CD14-positive monocyte (primary cell): ENCODE results near the gene BARHL1. TPM values are rescaled to one million over a fixed set of nuclear protein-coding genes. Genes with fewer than 3 reads are reported as not detected.
A peak's percentile ranks its signal among the peaks of the same experiment; 100 is the strongest.

Experiments
- DNase-seq, 3 donors: peaks; one replicate each; pipeline ENCODE4 v3.0.0-alpha.2; 2011 to 2022
- H2AFZ ChIP-seq: 2 replicates; pipeline ENCODE4 v1.6.0; 2012; ENCODE audit warnings: mild to moderate bottlenecking, low read depth, low read length, inconsistent platforms; ENCODE audit not compliant: insufficient read depth, poor library complexity, severe bottlenecking
- H3K27ac ChIP-seq, 2 donors: 1 replicate in 1 of 2; 2 replicates in 1 of 2; pipeline ENCODE4 v1.5.1; 2012 to 2013; ENCODE audit warnings: low read length in 2 of 2, control low read depth in 1 of 2, inconsistent platforms in 1 of 2, low read depth in 1 of 2, mild to moderate bottlenecking in 1 of 2
- H3K27me3 ChIP-seq, 2 donors: one replicate each; pipeline versions ENCODE4 v1.6.0 to v1.6.1; 2011 to 2013; ENCODE audit warnings: low read length in 2 of 2; ENCODE audit not compliant: control insufficient read depth in 2 of 2, insufficient read depth in 2 of 2
- H3K36me3 ChIP-seq, 2 donors: replicated peaks in 1 of 2; 1 replicate in 1 of 2; 2 replicates in 1 of 2; pipeline versions ENCODE4 v1.5.1 to v1.6.1; 2012 to 2013; ENCODE audit warnings: low read length in 2 of 2, control low read depth in 1 of 2, inconsistent platforms in 1 of 2, mild to moderate bottlenecking in 1 of 2; ENCODE audit not compliant: insufficient read depth in 2 of 2, control insufficient read depth in 1 of 2
- H3K4me1 ChIP-seq, 2 donors: 1 replicate in 1 of 2; 2 replicates in 1 of 2; pipeline versions ENCODE4 v1.5.1 to v1.6.1; 2012 to 2013; ENCODE audit warnings: low read length in 2 of 2, control low read depth in 1 of 2, inconsistent platforms in 1 of 2, mild to moderate bottlenecking in 1 of 2, moderate library complexity in 1 of 2; ENCODE audit not compliant: insufficient read depth in 2 of 2, control insufficient read depth in 1 of 2
- H3K4me2 ChIP-seq: replicated peaks from 2 replicates; pipeline ENCODE3; 2012; ENCODE audit warnings: low read length, moderate library complexity, mild to moderate bottlenecking; ENCODE audit not compliant: poor library complexity, severe bottlenecking; ENCODE audit errors: extremely low read depth
- H3K4me3 ChIP-seq, 3 experiments: fragments of 200-600 bp in 1 of 3; sonication (generic) in 1 of 3; replicated peaks in 1 of 3; 1 replicate in 2 of 3; 2 replicates in 1 of 3; pipeline ENCODE4 v1.5.1; 2011 to 2013; ENCODE audit warnings: low read length in 3 of 3, mild to moderate bottlenecking in 3 of 3, control low read depth in 2 of 3, low read depth in 2 of 3, inconsistent platforms in 1 of 3, moderate library complexity in 1 of 3
- H3K79me2 ChIP-seq: 2 replicates; pipeline ENCODE4 v1.6.0; 2012; ENCODE audit warnings: mild to moderate bottlenecking, control low read depth, inconsistent platforms, low read length, moderate library complexity; ENCODE audit not compliant: insufficient read depth
- H3K9ac ChIP-seq: 2 replicates; pipeline ENCODE4 v1.6.0; 2017; ENCODE audit warnings: low read length, mild to moderate bottlenecking; ENCODE audit not compliant: insufficient read depth, poor library complexity, severe bottlenecking
- H3K9me3 ChIP-seq, 2 donors: replicated peaks in 1 of 2; 1 replicate in 1 of 2; 2 replicates in 1 of 2; pipeline versions ENCODE4 v1.5.1 to v1.6.1; 2012 to 2013; ENCODE audit warnings: low read length in 2 of 2, control low read depth in 1 of 2; ENCODE audit not compliant: control insufficient read depth in 1 of 2, insufficient read depth in 1 of 2
- H4K20me1 ChIP-seq: 2 replicates; pipeline ENCODE4 v1.6.0; 2012; ENCODE audit warnings: mild to moderate bottlenecking, low read length, control low read depth, moderate library complexity; ENCODE audit not compliant: insufficient read depth
- H3K27ac Mint-ChIP-seq, 7 donors: one replicate each; pipeline ENCODE4 v1.8.0; 2020; ENCODE audit warnings: mild to moderate bottlenecking in 7 of 7, mixed read lengths in 7 of 7, moderate library complexity in 6 of 7, inconsistent platforms in 2 of 7
- H3K27me3 Mint-ChIP-seq, 3 donors: one replicate each; pipeline ENCODE4 v1.8.0; 2021 to 2022; ENCODE audit warnings: low read depth in 3 of 3, mild to moderate bottlenecking in 3 of 3, mixed read lengths in 3 of 3, moderate library complexity in 3 of 3, inconsistent platforms in 1 of 3
- H3K36me3 Mint-ChIP-seq, 2 donors: one replicate each; pipeline ENCODE4 v1.8.0; 2020; ENCODE audit warnings: mixed read lengths in 2 of 2, inconsistent platforms in 1 of 2, mild to moderate bottlenecking in 1 of 2
- H3K4me1 Mint-ChIP-seq: one replicate; pipeline ENCODE4 v1.8.0; 2020; ENCODE audit warnings: mild to moderate bottlenecking, mixed read lengths
- H3K4me3 Mint-ChIP-seq, 2 donors: one replicate each; pipeline ENCODE4 v1.8.0; 2020; ENCODE audit warnings: mild to moderate bottlenecking in 2 of 2, mixed read lengths in 2 of 2, moderate library complexity in 1 of 2
- H3K9me3 Mint-ChIP-seq, 7 donors: one replicate each; pipeline ENCODE4 v1.8.0; 2020 to 2022; ENCODE audit warnings: mixed read lengths in 7 of 7, mild to moderate bottlenecking in 6 of 7, moderate library complexity in 6 of 7, inconsistent platforms in 2 of 7
- WGBS: methylation state at CpG from one replicate; pipeline ENCODE4 v1.1.5; 2013; ENCODE audit warnings: missing lambda C conversion rate; ENCODE audit not compliant: insufficient coverage; 5-methylcytosine and 5-hydroxymethylcytosine counted together
- intact Hi-C, 2 donors: fragments of 100-400 bp; cut with micrococcal nuclease; formaldehyde crosslinking; loops; one replicate each; pipeline versions ENCODE4 v1.15.0 to v1.15.1; 2023
- polyA plus RNA-seq, 3 donors: library from polyadenylated mRNA; depleted of rRNA in 1 of 3; unstranded in 2 of 3; stranded (reverse) in 1 of 3; fragments of 300-500 nt in 2 of 3; fragments of >200 nt in 1 of 3; fragmentation: Illumina TruSeq in 2 of 3; gene quantifications; 1 replicate in 2 of 3; 2 replicates in 1 of 3; pipeline ENCODE4 v1.2.3, GENCODE V29; 2012 to 2021
- TF ChIP-seq, protein P1 (sequence below): fragments of 200-600 bp; IDR thresholded peaks from one replicate; pipeline ENCODE4 v1.8.0; 2022; ENCODE audit warnings: antibody characterized with exemption, mild to moderate bottlenecking

Gene BARHL1
- polyA plus RNA-seq, 3 donors, result not detected

GRCh38 chr9:132597073-132597775, 14.8 kb downstream of the BARHL1 start:
- H3K4me2 ChIP-seq, result no peak overlapping the region

DNA sequence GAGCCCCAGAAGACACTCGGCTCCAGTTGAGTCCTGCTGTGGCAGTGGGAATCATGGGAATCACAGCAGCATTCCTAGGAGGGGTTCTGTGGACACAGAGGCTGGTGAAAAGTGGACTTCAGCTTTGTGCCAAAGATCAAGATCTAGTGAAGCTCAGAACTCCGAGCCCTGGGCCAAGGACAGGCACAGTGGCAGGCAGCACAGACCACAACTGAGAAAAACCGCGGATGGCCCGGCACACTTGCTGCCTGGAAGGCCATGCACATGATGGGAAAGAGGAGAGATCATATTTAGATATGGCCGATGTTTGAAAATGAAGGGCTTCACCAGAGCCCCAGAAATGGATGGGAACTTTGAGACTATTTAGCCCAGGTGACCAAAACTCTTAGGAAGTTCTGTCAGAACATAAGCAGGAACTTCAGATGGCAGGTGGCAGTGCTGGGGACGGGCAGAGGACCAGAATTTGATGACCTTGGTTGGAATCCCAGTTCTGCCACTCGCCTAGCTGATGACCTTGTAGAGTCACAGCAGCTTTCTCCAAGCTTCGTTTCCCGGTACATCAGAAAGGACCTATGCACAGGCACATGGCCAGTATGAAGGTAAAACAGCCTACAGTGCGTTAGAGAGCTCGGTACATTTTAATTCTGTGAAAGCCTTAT, 18.0 kb downstream of the BARHL1 start:
- Mint-ChIP-seq H3K9me3 (no peaks in the 10 kb centered on the region), H3K27me3 (peaks cover 0 to 1% (median 0%) of the 10 kb centered on the region in 3 donors), H3K4me3 (no peak overlapping the region), H3K36me3 (peaks cover 17 to 48% of the 10 kb centered on the region in 2 donors), H3K27ac (no peak overlapping the region), H3K4me1 (peaks cover 22% of the 10 kb centered on the region)
- Histone ChIP-seq H3K79me2 (no peaks in the 10 kb centered on the region), H3K27ac (no peak overlapping the region), H2AFZ (no peak overlapping the region), H3K36me3 (peaks cover 0 to 15% of the 10 kb centered on the region in 2 donors), H3K27me3 (no peaks in the 10 kb centered on the region), H3K4me2 (no peak overlapping the region), H3K4me1 (peaks cover 14 to 16% of the 10 kb centered on the region in 2 donors), H3K4me3 (no peak overlapping the region), H4K20me1 (no peaks in the 10 kb centered on the region), H3K9me3 (no peaks in the 10 kb centered on the region), H3K9ac (no peak overlapping the region)
- WGBS, result 96% methylated on average over 12 of the region's 12 CpGs
- DNase-seq, result no peak
- TF ChIP-seq, protein P1, sequence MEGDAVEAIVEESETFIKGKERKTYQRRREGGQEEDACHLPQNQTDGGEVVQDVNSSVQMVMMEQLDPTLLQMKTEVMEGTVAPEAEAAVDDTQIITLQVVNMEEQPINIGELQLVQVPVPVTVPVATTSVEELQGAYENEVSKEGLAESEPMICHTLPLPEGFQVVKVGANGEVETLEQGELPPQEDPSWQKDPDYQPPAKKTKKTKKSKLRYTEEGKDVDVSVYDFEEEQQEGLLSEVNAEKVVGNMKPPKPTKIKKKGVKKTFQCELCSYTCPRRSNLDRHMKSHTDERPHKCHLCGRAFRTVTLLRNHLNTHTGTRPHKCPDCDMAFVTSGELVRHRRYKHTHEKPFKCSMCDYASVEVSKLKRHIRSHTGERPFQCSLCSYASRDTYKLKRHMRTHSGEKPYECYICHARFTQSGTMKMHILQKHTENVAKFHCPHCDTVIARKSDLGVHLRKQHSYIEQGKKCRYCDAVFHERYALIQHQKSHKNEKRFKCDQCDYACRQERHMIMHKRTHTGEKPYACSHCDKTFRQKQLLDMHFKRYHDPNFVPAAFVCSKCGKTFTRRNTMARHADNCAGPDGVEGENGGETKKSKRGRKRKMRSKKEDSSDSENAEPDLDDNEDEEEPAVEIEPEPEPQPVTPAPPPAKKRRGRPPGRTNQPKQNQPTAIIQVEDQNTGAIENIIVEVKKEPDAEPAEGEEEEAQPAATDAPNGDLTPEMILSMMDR, result no peak
- intact Hi-C loops, result no loop called here

More at GRCh38 chr9:132597073-132597775, 14.8 kb downstream of the BARHL1 start:
- Mint-ChIP-seq H3K9me3 (no peaks in the 10 kb centered on the region), H3K36me3 (peaks cover 31 to 55% of the 10 kb centered on the region in 2 donors), H3K27ac (peak overlapping the region in 1 of 7 donors; percentile 22), H3K4me1 (peaks cover 22% of the 10 kb centered on the region), H3K27me3 (peaks cover 1 to 4% (median 4%) of the 10 kb centered on the region in 3 donors), H3K4me3 (no peak overlapping the region)
- Histone ChIP-seq H3K27ac (no peak overlapping the region), H3K4me3 (no peak overlapping the region), H3K4me1 (peaks cover 14 to 16% of the 10 kb centered on the region in 2 donors), H4K20me1 (no peaks in the 10 kb centered on the region), H3K9ac (no peak overlapping the region), H3K27me3 (peaks cover 1 to 4% of the 10 kb centered on the region in 2 donors), H3K36me3 (peaks cover 0 to 22% of the 10 kb centered on the region in 2 donors), H2AFZ (no peak overlapping the region), H3K9me3 (no peaks in the 10 kb centered on the region), H3K79me2 (no peaks in the 10 kb centered on the region)
- DNase-seq, result no peak
- TF ChIP-seq, protein P1, result no peak
- intact Hi-C loops, result no loop called here
- 55% methylated on average over 16 of the region's 16 CpGs for WGBS
